K562 (cell line): ENCODE results near the gene MUC5B. TPM values are rescaled to one million over a fixed set of nuclear protein-coding genes. Genes with fewer than 3 reads are reported as not detected.

Source experiments
- ATAC-seq: fragments of 200-7000 bp; cut with Tn5 transposase; 3 replicates; pipeline ENCODE4 v1.9.1; 2020; ENCODE audit warnings: moderate library complexity
- BruUV-seq: library from RNA; stranded (reverse); fragments of 400-500 nt; replicated peaks from 2 replicates; lab custom pipeline; 2021; lab: Mats Ljungman, UMichigan
- CTCF ChIA-PET: fragments of 300-600 bp; formaldehyde crosslinking; extraction: SDS; loops from one replicate; lab custom pipeline; 2021; ENCODE audit warnings: low intra/inter-chr PET ratio; lab: Yijun Ruan, JAX
- POLR2A ChIA-PET: fragments of 300-600, 350-650 bp; sonication (Branson Sonifier 250); formaldehyde crosslinking; extraction: SDS; loops from one replicate; lab custom pipeline; 2021; ENCODE audit warnings: antibody characterized with exemption, inconsistent platforms; lab: Yijun Ruan, JAX
- DNase-seq, 4 experiments: peaks; one replicate each; pipeline versions ENCODE4 v3.0.0 to v3.0.0-alpha.2; 2011 to 2018; ENCODE audit warnings: low spot score in 3 of 4, mixed read lengths in 3 of 4; ENCODE audit errors: extremely low read depth in 1 of 4
- FAIRE-seq: peaks from 2 replicates; lab custom pipeline; 2011; peaks lifted over from hg19 to GRCh38; lab: Jason Lieb, UNC
- H2AFZ ChIP-seq: 2 replicates; pipeline ENCODE4 v1.6.0; 2011; ENCODE audit warnings: low read depth, low read length, control low read depth, inconsistent platforms
- H3K27ac ChIP-seq: fragments of 200-600 bp; 3 replicates; pipeline ENCODE4 v1.8.0; 2011; ENCODE audit warnings: low read depth, mild to moderate bottlenecking, control low read depth, inconsistent platforms, low read length, moderate library complexity, mixed read lengths; ENCODE audit errors: extremely low read depth
- H3K27me3 ChIP-seq, 2 experiments: fragments of 300-600 bp in 1 of 2; 2 replicates in 1 of 2; 3 replicates in 1 of 2; pipeline versions ENCODE4 v1.6.0 to v1.8.0; 2011; ENCODE audit warnings: inconsistent platforms in 2 of 2, low read length in 2 of 2, mild to moderate bottlenecking in 1 of 2, mixed read lengths in 1 of 2, moderate library complexity in 1 of 2; ENCODE audit not compliant: control insufficient read depth in 2 of 2, insufficient read depth in 2 of 2
- H3K36me3 ChIP-seq: fragments of 300-600 bp; 3 replicates; pipeline ENCODE4 v1.8.0; 2011; ENCODE audit warnings: mild to moderate bottlenecking, low read length, inconsistent platforms; ENCODE audit not compliant: control insufficient read depth, insufficient read depth
- H3K4me1 ChIP-seq, 2 experiments: fragments of 200-600 bp in 1 of 2; replicated peaks in 1 of 2; 2 replicates in 1 of 2; 3 replicates in 1 of 2; pipeline versions ENCODE4 v1.5.1 to v1.8.0; 2011; ENCODE audit warnings: inconsistent platforms in 2 of 2, low read length in 2 of 2, mild to moderate bottlenecking in 1 of 2, mixed read lengths in 1 of 2, moderate library complexity in 1 of 2; ENCODE audit not compliant: control insufficient read depth in 2 of 2, insufficient read depth in 2 of 2
- H3K4me2 ChIP-seq: 2 replicates; pipeline ENCODE4 v1.6.1; 2011; ENCODE audit warnings: low read length, control low read depth, inconsistent platforms, mixed read lengths; ENCODE audit not compliant: insufficient read depth
- H3K4me3 ChIP-seq: fragments of 200-600 bp; sonication (generic), shearing (Covaris generic); 2 replicates; pipeline ENCODE4 v1.5.1; 2016; ENCODE audit warnings: control low read depth, inconsistent platforms
- H3K79me2 ChIP-seq: fragments of 200-600 bp; 3 replicates; pipeline ENCODE4 v1.8.0; 2011; ENCODE audit warnings: low read length, inconsistent platforms; ENCODE audit not compliant: control insufficient read depth, insufficient read depth
- H3K9ac ChIP-seq, 2 experiments: 2 replicates each; pipeline versions ENCODE4 v1.6.0 to v1.6.1; 2011; ENCODE audit warnings: low read depth in 2 of 2, low read length in 2 of 2, control low read depth in 1 of 2, inconsistent platforms in 1 of 2, mild to moderate bottlenecking in 1 of 2, mixed read lengths in 1 of 2; ENCODE audit not compliant: insufficient read depth in 1 of 2
- H3K9me1 ChIP-seq: one replicate; pipeline ENCODE4 v1.6.0; 2011; ENCODE audit warnings: inconsistent platforms, mild to moderate bottlenecking, low read length, moderate library complexity; ENCODE audit not compliant: control insufficient read depth, insufficient read depth
- H3K9me3 ChIP-seq: replicated peaks from 2 replicates; pipeline ENCODE4 v1.5.1; 2011; ENCODE audit warnings: low read depth, low read length, inconsistent platforms; ENCODE audit not compliant: control insufficient read depth, insufficient read depth
- H4K20me1 ChIP-seq: replicated peaks from 2 replicates; pipeline ENCODE4 v1.6.1; 2011; ENCODE audit warnings: low read length, inconsistent platforms, mixed read lengths; ENCODE audit not compliant: control insufficient read depth, insufficient read depth
- CBX5 ChIP-seq: IDR thresholded peaks from 2 replicates; pipeline ENCODE4 v1.6.1; 2014; ENCODE audit warnings: low read depth, borderline replicate concordance
- CREB3L1 ChIP-seq: fragments of 450-650 bp; IDR thresholded peaks from 2 replicates; pipeline ENCODE4 v1.6.1; 2014; ENCODE audit warnings: low read depth, mild to moderate bottlenecking, moderate library complexity, borderline replicate concordance
- ESRRB ChIP-seq: fragments of 250-450 bp; sonication (Bioruptor Pico); IDR thresholded peaks from 2 replicates; pipeline ENCODE4 v1.5.0; 2020; ENCODE audit warnings: mild to moderate bottlenecking, moderate library complexity, borderline replicate concordance
- IFI16 ChIP-seq: fragments of 250-450 bp; sonication (Bioruptor Pico); IDR thresholded peaks from 2 replicates; pipeline ENCODE4 v2.1.2; 2022; ENCODE audit warnings: mild to moderate bottlenecking, inconsistent platforms
- RNF219 ChIP-seq: fragments of 250-450 bp; sonication (Bioruptor Pico); IDR thresholded peaks from 2 replicates; pipeline ENCODE4 v1.5.0; 2022; ENCODE audit warnings: mild to moderate bottlenecking
- TEAD1 ChIP-seq, 2 experiments: fragments of 450-650 bp in 1 of 2; sonication (generic) in 1 of 2; formaldehyde crosslinking; IDR thresholded peaks; 2 replicates each; pipeline versions ENCODE4 v1.4.0 to v1.8.0; 2020 to 2022; ENCODE audit warnings: mild to moderate bottlenecking in 2 of 2, missing genetic modification reagents in 1 of 2
- ZNF184 ChIP-seq: sonication (generic); formaldehyde crosslinking; IDR thresholded peaks from 2 replicates; pipeline ENCODE4 v1.5.0; 2020; ENCODE audit warnings: missing genetic modification reagents
- ZNF197 ChIP-seq: fragments of 200-800 bp; sonication (Bioruptor generic); IDR thresholded peaks from 2 replicates; pipeline ENCODE4 v1.6.1; 2016; ENCODE audit warnings: low read depth, missing genetic modification characterization, missing compliant biosample characterization
- ZNF717 ChIP-seq: fragments of 250-450 bp; sonication (Bioruptor Pico); IDR thresholded peaks from 2 replicates; pipeline ENCODE4 v1.5.0; 2021
- WGBS: fragments of 100-300 bp; shearing (Covaris generic); methylation state at CpG from one replicate; pipeline ENCODE4 v1.1.6; 2016; ENCODE audit warnings: low coverage, mixed read lengths; ENCODE audit not compliant: insufficient coverage; ENCODE audit errors: missing lambda C conversion rate; 5-methylcytosine and 5-hydroxymethylcytosine counted together
- in situ Hi-C: fragments of 300-500 bp; cut with MboI; formaldehyde crosslinking; loops from 4 replicates; pipeline ENCODE4 v1.15.0; 2018; ENCODE audit warnings: inconsistent platforms, mixed read lengths
- intact Hi-C: fragments of 100-400 bp; cut with micrococcal nuclease; formaldehyde crosslinking; loops from 2 replicates; pipeline ENCODE4 v1.14.2; 2022
- polyA plus RNA-seq, 8 experiments: library from polyadenylated mRNA; depleted of rRNA in 4 of 8; stranded (reverse) in 5 of 8; unstranded in 3 of 8; fragments of >200 nt; fragmentation: Nextera tagmentation in 2 of 8; fragmentation: Illumina TruSeq in 1 of 8; extraction: Ambion mirVana in 2 of 8; extraction: Trizol in 1 of 8; gene quantifications; 2 replicates each; pipeline versions ENCODE4 v1.2.1 to v1.2.3, GENCODE V29; 2011 to 2014; ENCODE audit warnings: inconsistent platforms in 1 of 8, missing spikeins in 1 of 8
- total RNA-seq, 7 experiments: library from RNA; depleted of rRNA in 6 of 7; stranded (reverse); fragments of >200 nt in 6 of 7; fragmentation: Illumina TruSeq in 2 of 7; extraction: Trizol in 2 of 7; gene quantifications; 2 replicates each; pipeline versions ENCODE4 v1.2.1 to v1.2.3, GENCODE V29; 2011 to 2021; ENCODE audit warnings: low replicate concordance in 1 of 7

Gene MUC5B
- total and polyA plus RNA-seq, 9 of the 15 experiments (the other 6 are each of a cell fraction or from before 2014, with no cell fraction given), result 0.04 to 0.95 TPM; not detected in 7

GRCh38 chr11:1258401-1259075 is 35.7 kb downstream of the MUC5B start:
- no peak for DNase-seq
- POLR2A ChIA-PET, result interaction anchor here (0.8 kb wide), 1 partner anchor 106 kb away, joined by 3 read pairs; no protein-coding TSS in a partner anchor
- Histone ChIP-seq H3K27me3 (peaks cover 0 to 11% of the 10 kb centered on the region in 2 experiments; a peak in 2 of 5 replicates), H4K20me1 (no peaks in the 10 kb centered on the region; the same call in 1 of the 2 replicates), H3K4me3 (no peak overlapping the region), H3K9me1 (peaks cover 8% of the 10 kb centered on the region), H3K9me3 (no peaks in the 10 kb centered on the region), H3K36me3 (no peaks in the 10 kb centered on the region), H3K4me2 (no peak overlapping the region), H3K27ac (no peak overlapping the region), H2AFZ (no peak overlapping the region), H3K9ac (no peak overlapping the region), H3K79me2 (no peaks in the 10 kb centered on the region), H3K4me1 (peaks cover 5 to 70% of the 10 kb centered on the region in 2 experiments; a peak in 4 of 5 replicates)
- ATAC-seq, result no peak
- CTCF ChIA-PET, result no interaction called here
- 2% methylated on average over 11 of the region's 13 CpGs for WGBS
- in situ Hi-C loops, result no loop called here
- BruUV-seq, result no TSS peak
- intact Hi-C loops, result no loop called here
- TF ChIP-seq CBX5, result no peak
- TF ChIP-seq ZNF184 (CRISPR knock-in tag), result no peak
- no peak for TF ChIP-seq ZNF717 (CRISPR knock-in tag)
- no peak for TF ChIP-seq IFI16 (CRISPR knock-in tag)
- no peak for TF ChIP-seq RNF219 (CRISPR knock-in tag)
- no peak for TF ChIP-seq TEAD1 (CRISPR knock-in tag; IDR thresholded peaks at IDR 0.05)
- TF ChIP-seq CREB3L1, result no peak
- no peak for TF ChIP-seq ZNF197 (CRISPR knock-in tag)
- no peak for TF ChIP-seq ESRRB
- no peak for FAIRE-seq
